Smooth muscle cell (in vitro differentiated cells): ENCODE results near the gene BCAP29. TPM values are rescaled to one million over a fixed set of nuclear protein-coding genes. Genes with fewer than 3 reads are reported as not detected.

Source experiments
- DNase-seq: peaks from one replicate; lab custom pipeline; 2025; ENCODE audit not compliant: unreplicated experiment; lab: John Stamatoyannopoulos, UW
- H2AFZ ChIP-seq: fragments of 200-600 bp; sonication (generic); 2 replicates; pipeline ENCODE4 v1.6.0; 2016; ENCODE audit warnings: antibody characterized with exemption, low read depth, mild to moderate bottlenecking
- H3F3A ChIP-seq: fragments of 200-600 bp; sonication (generic); 2 replicates; pipeline ENCODE4 v1.6.0; 2017; ENCODE audit warnings: antibody characterized with exemption, low read depth
- H3K27ac ChIP-seq: fragments of 200-600 bp; sonication (generic); 2 replicates; pipeline ENCODE4 v1.5.1; 2016; ENCODE audit warnings: low read depth, mild to moderate bottlenecking
- H3K27me3 ChIP-seq: fragments of 200-600 bp; sonication (generic); 2 replicates; pipeline ENCODE4 v1.6.1; 2016; ENCODE audit warnings: low read depth, mild to moderate bottlenecking
- H3K36me3 ChIP-seq: fragments of 200-600 bp; sonication (generic); 2 replicates; pipeline ENCODE4 v1.5.1; 2016; ENCODE audit warnings: low read depth
- H3K4me1 ChIP-seq: fragments of 200-600 bp; sonication (generic); 2 replicates; pipeline ENCODE4 v1.5.1; 2016; ENCODE audit warnings: low read depth
- H3K4me2 ChIP-seq: fragments of 200-600 bp; sonication (generic); 2 replicates; pipeline ENCODE4 v1.6.0; 2016; ENCODE audit warnings: mild to moderate bottlenecking
- H3K4me3 ChIP-seq: fragments of 200-600 bp; sonication (generic); 2 replicates; pipeline ENCODE4 v1.5.1; 2016; ENCODE audit warnings: mild to moderate bottlenecking
- H3K79me2 ChIP-seq: fragments of 200-600 bp; sonication (generic); 2 replicates; pipeline ENCODE4 v1.6.0; 2016; ENCODE audit warnings: low read depth, mild to moderate bottlenecking
- H3K9ac ChIP-seq: fragments of 200-600 bp; sonication (generic); 2 replicates; pipeline ENCODE4 v1.6.0; 2016; ENCODE audit warnings: low read depth
- H3K9me3 ChIP-seq: fragments of 200-600 bp; sonication (generic); replicated peaks from 2 replicates; pipeline ENCODE4 v1.5.1; 2016; ENCODE audit warnings: low read depth
- H4K20me1 ChIP-seq: fragments of 200-600 bp; sonication (generic); 2 replicates; pipeline ENCODE4 v1.6.0; 2016; ENCODE audit warnings: low read depth
- CTCF ChIP-seq: fragments of 200-600 bp; sonication (generic); IDR thresholded peaks from 2 replicates; pipeline ENCODE4 v1.5.1; 2017; ENCODE audit warnings: borderline replicate concordance, mild to moderate bottlenecking, antibody characterized with exemption; ENCODE audit not compliant: insufficient read depth, poor library complexity, severe bottlenecking
- WGBS: methylation state at CpG from one replicate; pipeline ENCODE4 v1.1.7; 2016; ENCODE audit warnings: low lambda C conversion rate; 5-methylcytosine and 5-hydroxymethylcytosine counted together
- polyA plus RNA-seq: library from polyadenylated mRNA; unstranded; fragments of >200 nt; fragmentation: Nextera tagmentation; extraction: Ambion mirVana; gene quantifications from 2 replicates; pipeline ENCODE4 v1.2.1, GENCODE V29; 2016
- total RNA-seq: library from RNA; depleted of rRNA; stranded (reverse); fragments of >200 nt; gene quantifications from 2 replicates; pipeline ENCODE4 v1.2.3, GENCODE V29; 2014

Gene BCAP29
- total and polyA plus RNA-seq, 2 experiments from 2014 or later: 36.3 to 135 TPM

DNA sequence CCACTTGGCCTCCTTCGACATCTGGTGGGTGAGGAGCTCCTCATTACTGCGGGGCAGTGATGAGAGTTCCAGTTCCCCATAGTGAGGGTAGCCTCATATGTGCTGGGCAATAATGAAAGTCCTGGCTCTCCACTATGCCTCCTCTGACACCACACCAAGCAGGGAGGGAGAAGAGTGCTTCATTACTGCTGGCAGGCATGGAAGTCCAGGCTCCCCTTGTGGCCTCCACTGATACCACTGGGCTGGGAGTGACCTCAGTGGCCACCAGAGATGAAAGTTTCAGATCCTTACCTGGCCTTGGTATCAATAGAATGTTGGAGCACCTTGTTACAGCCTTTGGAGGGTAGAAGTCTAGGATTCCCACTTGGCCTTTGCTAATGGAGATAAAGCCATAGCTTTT is 9.7 kb upstream of the BCAP29 start:
- 96% methylated on average over 2 of the region's 2 CpGs for WGBS
- peaks cover 4% of the 10 kb centered on the region for H3K36me3 ChIP-seq

DNA sequence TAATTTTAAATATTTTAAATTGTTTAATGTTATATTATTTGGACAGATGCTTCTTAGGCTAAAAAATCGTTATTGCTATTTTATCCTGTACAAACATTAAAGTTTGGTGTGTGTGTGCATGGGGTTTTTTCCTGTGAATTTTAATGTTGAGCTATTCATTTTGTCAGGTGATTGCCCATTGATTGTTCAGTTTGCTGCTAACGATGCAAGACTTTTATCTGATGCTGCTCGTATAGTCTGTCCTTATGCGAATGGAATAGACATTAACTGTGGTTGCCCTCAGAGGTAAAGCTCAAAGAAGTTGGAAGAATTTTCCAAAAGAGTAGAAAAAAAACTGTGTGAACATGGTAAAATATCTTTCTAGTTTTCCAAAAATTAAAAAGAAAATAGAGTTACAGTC is 6.5 kb upstream of the BCAP29 start:
- DNase-seq: no peak
- Histone ChIP-seq H3K36me3 (no peaks in the 10 kb centered on the region), H3K4me1 (no peaks in the 10 kb centered on the region), H3K79me2 (no peaks in the 10 kb centered on the region), H2AFZ (no peak overlapping the region), H3K4me2 (no peak overlapping the region), H3K9me3 (no peaks in the 10 kb centered on the region), H3F3A (no peaks in the 10 kb centered on the region), H3K4me3 (no peak overlapping the region), H3K27me3 (no peaks in the 10 kb centered on the region), H3K27ac (no peak overlapping the region), H3K9ac (no peak overlapping the region), H4K20me1 (no peaks in the 10 kb centered on the region)
- TF ChIP-seq CTCF: no peak
- 91% methylated on average over 4 of the region's 4 CpGs for WGBS

More for the DNA sequence above, 9.7 kb upstream of the BCAP29 start:
- Histone ChIP-seq H3F3A (no peaks in the 10 kb centered on the region), H3K9ac (no peak overlapping the region), H3K79me2 (peaks cover 9% of the 10 kb centered on the region), H3K9me3 (no peaks in the 10 kb centered on the region), H4K20me1 (no peaks in the 10 kb centered on the region), H3K27ac (no peak overlapping the region), H3K4me1 (no peaks in the 10 kb centered on the region), H3K4me3 (no peak overlapping the region), H2AFZ (no peak overlapping the region), H3K4me2 (no peak overlapping the region), H3K27me3 (no peaks in the 10 kb centered on the region)
- no peak for TF ChIP-seq CTCF
- no peak for DNase-seq

- Histone ChIP-seq H3K79me2 (peaks cover 21% of the 10 kb centered on the region), H3K36me3 (no peaks in the 10 kb centered on the region), H3K27ac (peak overlapping the region; percentile 56), H3K9ac (peak overlapping the region; percentile 83), H2AFZ (peak overlapping the region; percentile 99), H3K4me3 (peak overlapping the region; percentile 85), H4K20me1 (no peaks in the 10 kb centered on the region), H3K4me2 (peak overlapping the region; percentile 95), H3K4me1 (peaks cover 11% of the 10 kb centered on the region), H3K27me3 (no peaks in the 10 kb centered on the region), H3F3A (no peaks in the 10 kb centered on the region), H3K9me3 (no peaks in the 10 kb centered on the region)
- 1% methylated on average over 9 of the region's 9 CpGs for WGBS
- DNase-seq: no peak
- TF ChIP-seq CTCF: no peak
These were observed 527 bp upstream of the BCAP29 start for GRCh38 chr7:107579554-107579884.

- Histone ChIP-seq H3K4me3 (peak overlapping the region; percentile 85), H3K9me3 (no peaks in the 10 kb centered on the region), H3K36me3 (no peaks in the 10 kb centered on the region), H2AFZ (peak overlapping the region; percentile 99), H3K79me2 (peaks cover 25% of the 10 kb centered on the region), H3K27me3 (no peaks in the 10 kb centered on the region), H3K9ac (peak overlapping the region; percentile 83), H4K20me1 (no peaks in the 10 kb centered on the region), H3F3A (no peaks in the 10 kb centered on the region), H3K27ac (peak overlapping the region; percentile 56), H3K4me2 (peak overlapping the region; percentile 95), H3K4me1 (peaks cover 11% of the 10 kb centered on the region)
- 62% methylated on average over 10 of the region's 10 CpGs for WGBS
- no peak for TF ChIP-seq CTCF
- no peak for DNase-seq
These were observed 804 bp downstream of the BCAP29 start for GRCh38 chr7:107580716-107581383.
